ENCODE results near the gene AQP12B. TPM values are rescaled to one million over a fixed set of nuclear protein-coding genes. Genes with fewer than 3 reads are reported as not detected.
A peak's percentile ranks its signal among the peaks of the same experiment; 100 is the strongest.

AQP12B gene
- total and polyA plus RNA-seq, 5 donors = not detected

DNA sequence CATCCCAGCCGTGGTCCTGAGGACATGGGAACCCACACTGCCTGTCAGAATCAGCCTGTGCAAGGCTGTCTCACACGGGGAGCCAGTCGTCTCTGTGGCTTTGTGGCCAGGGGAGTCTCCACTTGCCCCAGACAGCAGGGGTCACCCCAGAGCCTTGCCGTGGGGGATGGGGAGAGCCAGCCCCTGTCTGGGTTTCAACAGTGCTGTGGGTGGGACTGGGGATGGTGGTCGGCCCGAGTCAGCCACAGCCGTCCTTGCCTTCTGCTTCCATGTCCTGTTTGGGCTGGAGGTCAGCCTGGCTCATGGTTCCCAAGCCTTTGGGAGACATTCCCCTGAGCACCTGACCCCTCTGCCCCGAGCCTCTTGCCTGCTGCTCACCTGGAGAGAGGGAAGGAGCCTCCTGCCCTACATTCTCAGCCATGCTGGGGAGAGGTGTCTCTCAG lies 37.8 kb downstream of the AQP12B start:
- Histone ChIP-seq H3K4me3 (ENCODE audit: low read length) (no peak overlapping the region), H3K9me3 (ENCODE audit: control insufficient read depth, low read length) (no peaks in the 10 kb centered on the region), H3K27me3 (ENCODE audit: control insufficient read depth, insufficient read depth) (no peaks in the 10 kb centered on the region), H3K4me1 (ENCODE audit: control insufficient read depth, insufficient read depth, low read length) (no peaks in the 10 kb centered on the region), H3K27ac (ENCODE audit: low read length) (no peak overlapping the region)
- DNase-seq (peak in 1 of 3 donors; percentile 17), ATAC-seq (no peak)
- intact Hi-C loops (cut with DNase I) = no loop called here
- WGBS = 60% methylated on average over 8 of the region's 8 CpGs

DNA sequence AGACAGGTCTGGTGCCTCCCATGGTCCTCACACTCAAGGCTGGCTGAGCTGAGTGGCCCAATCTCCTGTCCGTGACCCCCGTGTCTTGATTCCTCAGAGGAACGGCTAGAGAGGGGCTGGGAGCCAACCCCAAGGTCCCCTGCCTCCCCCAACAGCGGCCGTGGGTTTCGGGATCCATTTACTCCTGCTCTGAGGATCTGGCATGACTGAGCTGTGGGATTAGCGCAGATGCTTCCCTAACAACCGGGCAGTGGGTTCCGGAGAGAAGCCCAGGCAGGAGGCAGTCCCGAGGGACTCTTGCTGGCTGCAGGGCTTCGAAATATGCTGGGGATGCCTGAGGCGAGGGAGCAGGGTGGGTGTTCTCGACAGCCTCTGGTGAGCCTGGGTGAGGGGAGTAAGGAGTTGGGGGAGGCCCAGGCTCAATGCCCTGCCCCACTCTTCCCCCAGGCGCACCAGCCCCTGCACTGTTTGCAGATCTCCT lies 38.5 kb downstream of the AQP12B start:
- WGBS = 53% methylated on average over 14 of the region's 14 CpGs
- no peaks in the 10 kb centered on the region for H3K27me3 ChIP-seq (ENCODE audit: control insufficient read depth, insufficient read depth)
- ATAC-seq = no peak
- H3K27ac ChIP-seq (ENCODE audit: low read length) = no peak overlapping the region
- no peak overlapping the region for H3K4me3 ChIP-seq (ENCODE audit: low read length)
- H3K4me1 ChIP-seq (ENCODE audit: control insufficient read depth, insufficient read depth, low read length) = no peaks in the 10 kb centered on the region
- DNase-seq = peak in 1 of 3 donors; percentile 16
- intact Hi-C loops (cut with DNase I) = no loop called here
- H3K9me3 ChIP-seq (ENCODE audit: control insufficient read depth, low read length) = no peaks in the 10 kb centered on the region

DNA sequence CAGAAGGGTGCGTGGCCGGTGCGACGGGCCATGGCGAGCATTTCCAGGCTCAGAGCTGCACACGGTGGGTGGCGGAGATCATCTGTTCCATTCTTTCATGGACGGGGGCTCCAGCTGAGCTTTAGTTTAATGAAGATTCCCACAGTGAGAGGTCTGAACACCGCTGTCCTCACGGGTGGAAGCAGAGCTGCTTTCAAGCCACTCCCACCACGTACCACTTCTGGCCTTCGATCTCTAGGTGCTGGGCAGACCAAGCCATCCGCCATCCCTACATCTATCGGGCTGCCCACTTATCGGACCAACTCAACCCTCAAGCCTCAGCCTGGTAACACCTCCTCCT lies 38.9 kb downstream of the AQP12B start:
- Histone ChIP-seq H3K27ac (ENCODE audit: low read length) (no peak overlapping the region), H3K27me3 (ENCODE audit: control insufficient read depth, insufficient read depth) (no peaks in the 10 kb centered on the region), H3K4me3 (ENCODE audit: low read length) (no peak overlapping the region), H3K9me3 (ENCODE audit: control insufficient read depth, low read length) (no peaks in the 10 kb centered on the region), H3K4me1 (ENCODE audit: control insufficient read depth, insufficient read depth, low read length) (no peaks in the 10 kb centered on the region)
- WGBS = 83% methylated on average over 15 of the region's 15 CpGs
- ATAC-seq = no peak
- intact Hi-C loops (cut with DNase I) = no loop called here
- no peak for DNase-seq

DNA sequence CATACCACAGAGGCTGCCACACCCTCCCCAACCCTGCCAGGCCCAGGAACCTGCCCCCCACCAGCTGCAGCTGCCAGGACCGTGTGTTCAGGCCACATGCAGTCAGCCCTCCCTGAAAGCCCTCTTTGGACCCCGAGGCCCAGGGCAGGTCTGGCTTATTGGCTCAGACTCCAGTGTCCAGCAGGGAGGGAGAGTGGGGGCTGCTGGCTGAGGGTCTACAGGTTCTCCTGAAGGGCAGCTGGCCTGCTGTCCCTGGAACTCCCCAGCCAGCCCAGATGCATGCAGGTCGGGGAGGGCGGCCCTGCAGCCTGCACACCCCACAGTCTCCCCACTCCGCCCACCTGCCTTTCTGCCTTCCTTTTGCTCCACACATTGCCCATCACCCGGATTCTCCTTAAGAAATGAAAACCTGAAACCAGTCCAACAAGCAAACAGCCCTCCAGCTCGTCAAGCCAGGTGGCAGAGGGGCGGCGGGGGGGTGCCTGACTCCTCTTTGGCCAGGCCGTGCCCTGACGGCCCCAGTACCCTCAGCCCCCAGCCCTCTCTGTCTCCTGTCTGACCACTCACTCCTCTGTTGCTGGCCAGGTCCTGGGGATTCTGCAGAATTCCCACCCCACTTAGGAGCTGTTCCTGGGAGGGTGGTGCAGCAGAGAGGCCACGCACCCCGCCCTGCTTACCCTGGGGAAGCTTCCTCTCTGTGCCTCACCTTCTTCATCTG lies 39.4 kb downstream of the AQP12B start:
- no peaks in the 10 kb centered on the region for H3K9me3 ChIP-seq (ENCODE audit: control insufficient read depth, low read length)
- intact Hi-C loops (cut with DNase I) = no loop called here
- H3K27me3 ChIP-seq (ENCODE audit: control insufficient read depth, insufficient read depth) = no peaks in the 10 kb centered on the region
- H3K4me3 ChIP-seq (ENCODE audit: low read length) = no peak overlapping the region
- no peak overlapping the region for H3K27ac ChIP-seq (ENCODE audit: low read length)
- no peaks in the 10 kb centered on the region for H3K4me1 ChIP-seq (ENCODE audit: control insufficient read depth, insufficient read depth, low read length)
- DNase-seq (no peak), ATAC-seq (no peak)
- WGBS = 71% methylated on average over 13 of the region's 13 CpGs

DNA sequence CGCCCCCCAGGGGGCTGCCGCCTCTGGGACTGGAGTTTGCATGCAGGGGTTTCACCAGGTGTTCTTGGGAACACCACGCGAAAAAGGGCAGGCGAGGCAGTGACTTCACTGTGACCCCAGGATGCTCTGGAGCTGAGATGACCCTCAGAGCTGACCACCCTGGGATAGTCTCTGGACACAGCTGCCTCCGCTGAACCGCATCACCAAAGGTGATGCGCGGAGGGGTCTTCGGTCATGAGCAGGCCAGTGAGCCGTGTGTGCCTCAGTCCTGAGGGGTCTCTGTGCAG lies 39.9 kb downstream of the AQP12B start:
- no peaks in the 10 kb centered on the region for H3K4me1 ChIP-seq (ENCODE audit: control insufficient read depth, insufficient read depth, low read length)
- intact Hi-C loops (cut with DNase I) = no loop called here
- H3K9me3 ChIP-seq (ENCODE audit: control insufficient read depth, low read length) = no peaks in the 10 kb centered on the region
- DNase-seq = peak in 1 of 3 donors; percentile 24
- no peak overlapping the region for H3K27ac ChIP-seq (ENCODE audit: low read length)
- no peaks in the 10 kb centered on the region for H3K27me3 ChIP-seq (ENCODE audit: control insufficient read depth, insufficient read depth)
- H3K4me3 ChIP-seq (ENCODE audit: low read length) = no peak overlapping the region
- ATAC-seq = no peak
- 87% methylated on average over 11 of the region's 11 CpGs for WGBS

DNA sequence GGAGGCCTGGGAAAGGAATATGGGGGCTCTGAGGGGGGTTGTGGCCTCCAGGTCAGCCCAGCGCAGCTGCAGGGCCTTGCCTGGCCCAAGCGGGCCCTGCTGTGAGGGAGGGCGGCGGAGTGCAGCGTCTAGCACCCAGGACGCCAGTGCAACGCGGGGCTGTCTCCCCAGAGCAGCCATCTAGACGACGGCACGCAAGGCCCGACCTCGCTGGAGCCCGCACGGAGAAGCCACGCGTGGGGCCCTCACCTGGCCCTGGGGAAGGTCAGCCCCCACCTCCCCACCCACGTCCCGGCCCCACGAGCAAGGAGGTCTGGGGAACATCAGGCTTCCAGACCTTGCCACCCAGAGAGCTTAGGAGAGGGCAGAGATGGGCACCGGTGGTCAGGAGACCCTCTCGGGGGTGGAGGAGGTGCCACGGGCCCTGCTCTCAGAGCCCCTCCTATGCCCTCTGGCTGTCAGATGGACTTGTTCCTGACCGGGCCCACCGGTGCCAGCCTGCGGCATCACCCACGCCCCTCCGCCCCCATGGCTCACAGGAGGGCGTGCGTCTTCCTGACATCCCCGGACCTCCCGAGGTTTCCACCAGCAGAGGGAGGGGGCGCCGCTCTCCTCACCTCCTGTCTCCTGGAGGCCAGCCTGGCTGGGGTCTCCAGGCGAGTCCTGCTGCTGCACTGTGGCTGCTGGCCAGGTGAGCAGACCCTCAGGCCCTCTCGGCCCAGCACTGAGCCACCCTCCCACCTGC lies 40.5 kb downstream of the AQP12B start:
- intact Hi-C loops (cut with DNase I) = no loop called here
- Histone ChIP-seq H3K9me3 (ENCODE audit: control insufficient read depth, low read length) (no peaks in the 10 kb centered on the region), H3K4me1 (ENCODE audit: control insufficient read depth, insufficient read depth, low read length) (no peaks in the 10 kb centered on the region), H3K27ac (ENCODE audit: low read length) (no peak overlapping the region), H3K4me3 (ENCODE audit: low read length) (no peak overlapping the region), H3K27me3 (ENCODE audit: control insufficient read depth, insufficient read depth) (no peaks in the 10 kb centered on the region)
- DNase-seq = peak in 1 of 3 donors; percentile 55
- no peak for ATAC-seq
- WGBS = 79% methylated on average over 36 of the region's 36 CpGs

DNA sequence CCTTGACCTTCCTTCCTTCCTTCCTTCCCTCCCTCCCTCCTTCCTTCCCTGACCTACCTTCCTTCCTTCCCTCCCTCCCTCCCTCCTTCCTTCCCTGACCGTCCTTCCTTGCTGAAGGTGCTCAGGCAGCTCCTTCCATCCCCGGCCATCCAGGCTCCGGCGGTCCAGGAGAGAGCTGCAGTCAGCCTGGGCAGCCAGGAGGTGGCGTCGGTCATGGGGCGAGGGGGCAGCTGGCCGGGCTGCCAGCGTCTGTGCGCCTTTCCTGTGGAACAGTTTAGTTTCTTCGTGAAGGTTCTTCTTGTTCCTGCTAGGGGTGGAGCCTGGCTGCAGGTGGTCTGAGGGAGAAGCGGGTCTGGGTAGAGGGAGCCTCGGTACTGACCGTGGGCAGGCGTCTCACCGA lies 41.7 kb downstream of the AQP12B start:
- ATAC-seq = no peak
- Histone ChIP-seq H3K4me1 (ENCODE audit: control insufficient read depth, insufficient read depth, low read length) (no peaks in the 10 kb centered on the region), H3K27me3 (ENCODE audit: control insufficient read depth, insufficient read depth) (no peaks in the 10 kb centered on the region), H3K4me3 (ENCODE audit: low read length) (no peak overlapping the region), H3K9me3 (ENCODE audit: control insufficient read depth, low read length) (no peaks in the 10 kb centered on the region), H3K27ac (ENCODE audit: low read length) (no peak overlapping the region)
- WGBS = 19% methylated on average over 16 of the region's 16 CpGs
- intact Hi-C loops (cut with DNase I) = no loop called here
- peak in 1 of 3 donors; percentile 41 for DNase-seq

DNA sequence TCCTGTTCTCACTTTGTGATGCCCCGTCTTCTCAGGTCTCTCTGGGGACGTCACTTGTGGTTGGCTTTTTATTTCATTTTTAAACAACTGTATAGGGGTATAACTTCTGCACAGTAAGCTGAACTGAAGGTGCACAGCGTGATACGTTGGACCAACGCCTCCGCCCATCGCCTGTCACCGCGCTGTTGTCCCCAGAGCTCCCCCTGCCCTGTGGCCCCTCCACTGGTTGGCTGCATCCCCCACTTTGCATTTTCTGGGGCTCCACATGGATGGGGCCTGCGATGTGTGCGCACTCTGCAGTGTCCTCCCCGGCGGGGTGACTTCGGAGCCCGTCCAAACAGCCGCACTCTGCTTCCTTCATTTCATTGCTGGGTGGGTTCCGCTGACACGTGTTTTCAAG lies 43.1 kb downstream of the AQP12B start:
- Histone ChIP-seq H3K4me3 (ENCODE audit: low read length) (no peak overlapping the region), H3K9me3 (ENCODE audit: control insufficient read depth, low read length) (no peaks in the 10 kb centered on the region), H3K27me3 (ENCODE audit: control insufficient read depth, insufficient read depth) (no peaks in the 10 kb centered on the region), H3K27ac (ENCODE audit: low read length) (no peak overlapping the region), H3K4me1 (ENCODE audit: control insufficient read depth, insufficient read depth, low read length) (no peaks in the 10 kb centered on the region)
- no peak for ATAC-seq
- 91% methylated on average over 18 of the region's 18 CpGs for WGBS
- intact Hi-C loops (cut with DNase I) = no loop called here
- peak in 1 of 3 donors; percentile 35 for DNase-seq

DNA sequence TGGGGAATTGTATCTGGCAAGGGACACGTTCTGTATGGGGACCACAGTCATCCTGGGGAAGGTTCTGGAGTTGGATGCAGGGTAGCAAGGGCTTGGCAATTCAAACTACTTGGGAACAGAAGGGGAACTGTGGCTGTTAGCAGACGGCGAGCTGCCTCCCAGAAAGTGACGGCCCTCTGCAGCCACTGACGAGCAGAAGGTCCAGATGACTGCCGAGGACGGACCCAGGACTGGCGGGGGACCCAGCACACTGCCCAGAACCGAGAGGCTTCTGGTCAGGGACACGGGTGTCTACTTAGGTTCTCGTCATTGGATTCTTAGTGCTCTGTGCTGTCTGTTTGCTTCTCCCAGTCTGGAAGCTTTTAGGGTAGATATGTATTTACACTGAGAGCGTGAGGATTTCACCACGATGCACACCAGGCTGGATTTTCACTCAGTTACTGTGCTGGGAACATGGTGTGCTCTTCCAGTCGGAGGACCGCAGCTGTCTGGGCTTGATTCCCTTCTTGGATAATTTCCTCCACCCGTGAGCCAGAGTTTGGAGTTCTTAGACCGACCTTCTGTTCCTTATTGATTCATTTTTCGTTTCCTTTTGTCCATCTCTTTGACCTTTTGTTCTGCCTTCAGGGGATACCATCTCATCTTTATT lies 44.0 kb downstream of the AQP12B start:
- WGBS = 64% methylated on average over 18 of the region's 18 CpGs
- Histone ChIP-seq H3K27me3 (ENCODE audit: control insufficient read depth, insufficient read depth) (no peaks in the 10 kb centered on the region), H3K4me3 (ENCODE audit: low read length) (no peak overlapping the region), H3K9me3 (ENCODE audit: control insufficient read depth, low read length) (no peaks in the 10 kb centered on the region), H3K27ac (ENCODE audit: low read length) (no peak overlapping the region), H3K4me1 (ENCODE audit: control insufficient read depth, insufficient read depth, low read length) (no peaks in the 10 kb centered on the region)
- peak in 1 of 3 donors; percentile 50 for DNase-seq
- intact Hi-C loops (cut with DNase I) = no loop called here
- ATAC-seq = peak in 1 of 2 donors; percentile 31

DNA sequence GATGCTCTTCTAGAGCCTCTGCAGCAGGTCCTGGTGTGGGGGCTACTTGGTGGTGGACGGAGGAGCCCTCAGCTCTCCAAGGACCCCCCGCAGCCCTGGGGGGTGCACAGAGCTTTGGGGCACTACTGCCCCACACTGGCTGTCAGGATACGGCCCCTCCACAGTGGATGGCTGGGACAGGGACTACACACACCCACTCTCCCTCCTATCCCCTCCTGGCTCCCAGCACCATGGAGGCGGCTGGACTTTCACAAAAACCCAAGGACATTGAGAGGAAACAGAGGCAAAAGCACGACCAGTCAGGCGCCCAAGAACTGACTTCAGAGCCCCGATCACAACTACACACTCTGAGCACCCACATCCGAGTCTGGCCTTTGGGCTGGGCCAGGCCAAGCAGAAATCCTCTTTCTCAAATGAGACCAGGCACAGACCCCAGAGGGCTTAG lies 44.8 kb downstream of the AQP12B start:
- Histone ChIP-seq H3K27ac (ENCODE audit: low read length) (no peak overlapping the region), H3K4me3 (ENCODE audit: low read length) (no peak overlapping the region), H3K27me3 (ENCODE audit: control insufficient read depth, insufficient read depth) (no peaks in the 10 kb centered on the region), H3K9me3 (ENCODE audit: control insufficient read depth, low read length) (no peaks in the 10 kb centered on the region), H3K4me1 (ENCODE audit: control insufficient read depth, insufficient read depth, low read length) (no peaks in the 10 kb centered on the region)
- ATAC-seq = no peak
- no peak for DNase-seq
- intact Hi-C loops (cut with DNase I) = no loop called here
- WGBS = 77% methylated on average over 8 of the region's 8 CpGs

Data from right cardiac atrium (tissue), 5 donors.